Thyroid gland (tissue), 4 donors: Measurements from ENCODE around the gene DNAH1. TPM values are rescaled to one million over a fixed set of nuclear protein-coding genes. Genes with fewer than 3 reads are reported as not detected.

Experiments
- DNase-seq, 2 donors: peaks; one replicate each; pipeline ENCODE4 v3.0.0-alpha.2; 2019
- H3K27ac ChIP-seq, 3 donors: fragments of 200-600 bp; sonication (generic); 1 replicate in 2 of 3; 2 replicates in 1 of 3; pipeline ENCODE4 v1.5.1; 2016 to 2019; ENCODE audit warnings: mild to moderate bottlenecking in 1 of 3, moderate library complexity in 1 of 3
- H3K27me3 ChIP-seq: fragments of 200-600 bp; sonication (generic); one replicate; pipeline ENCODE4 v1.5.1; 2019
- H3K36me3 ChIP-seq, 2 donors: fragments of 200-600 bp; sonication (generic); one replicate each; pipeline ENCODE4 v1.5.1; 2016 to 2019
- H3K4me1 ChIP-seq, 2 donors: fragments of 200-600 bp; sonication (generic); one replicate each; pipeline ENCODE4 v1.5.1; 2017 to 2019
- H3K4me3 ChIP-seq, 3 donors: fragments of 200-600 bp; sonication (generic); replicated peaks in 1 of 3; 1 replicate in 2 of 3; 2 replicates in 1 of 3; pipeline ENCODE4 v1.5.1; 2016; ENCODE audit warnings: mild to moderate bottlenecking in 1 of 3
- H3K9me3 ChIP-seq: fragments of 200-600 bp; sonication (generic); one replicate; pipeline ENCODE4 v1.5.1; 2017
- POLR2A ChIP-seq, 2 donors: fragments of 450-650 bp; IDR thresholded peaks; one replicate each; pipeline ENCODE4 v1.6.1; 2017; ENCODE audit warnings: antibody characterized with exemption in 2 of 2, mild to moderate bottlenecking in 2 of 2, moderate library complexity in 1 of 2
- WGBS, 2 donors: methylation state at CpG; one replicate each; pipeline ENCODE4 v1.1.5; 2017; 5-methylcytosine and 5-hydroxymethylcytosine counted together
- intact Hi-C: fragments of 100-400 bp; cut with DNase I; formaldehyde crosslinking; loops from one replicate; pipeline ENCODE4 v1.15.1; 2023
- total RNA-seq, 4 donors: library from RNA; depleted of rRNA; stranded (reverse); fragments of >200 nt; gene quantifications; one replicate each; pipeline ENCODE4 v1.2.3, GENCODE V29; 2016
- TF ChIP-seq, protein P1 (sequence below), 6 experiments: fragments of 200-600 bp in 3 of 6; fragments of 450-650 bp in 3 of 6; sonication (generic) in 3 of 6; IDR thresholded peaks; one replicate each; pipeline ENCODE4 v1.5.1; 2016 to 2019; ENCODE audit warnings: antibody characterized with exemption in 6 of 6, mild to moderate bottlenecking in 2 of 6, inconsistent platforms in 1 of 6, moderate library complexity in 1 of 6

Gene DNAH1
- total RNA-seq, 4 donors from 2014 or later: 4.6 to 14.2 (median 7.5) TPM

DNA sequence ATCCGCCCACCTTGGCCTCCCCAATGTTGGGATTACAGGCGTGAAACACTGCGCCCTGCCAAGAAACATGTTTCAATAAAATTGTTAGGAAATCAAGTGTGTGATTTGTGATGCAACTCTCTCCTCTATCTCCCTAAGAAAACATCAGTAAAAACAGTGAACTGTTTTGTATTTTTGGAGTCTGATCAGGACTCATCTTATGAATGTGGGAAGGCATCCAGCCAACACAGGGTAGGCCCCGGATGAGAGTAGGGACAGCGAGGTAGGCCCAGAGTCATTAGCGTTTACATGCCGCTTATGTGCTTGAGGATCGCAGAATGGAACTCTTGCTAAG lies 29.4 kb upstream of the DNAH1 start:
- DNase-seq: peak; percentile 51 to 81
- Histone ChIP-seq H3K4me3 (peak overlapping the region in 2 of 3 donors; percentile 46 to 74), H3K27me3 (no peaks in the 10 kb centered on the region), H3K27ac (peak overlapping the region; percentile 91 to 98 (median 97)), H3K36me3 (peaks cover 0 to 2% of the 10 kb centered on the region in 2 donors), H3K9me3 (no peaks in the 10 kb centered on the region), H3K4me1 (peaks cover 17 to 37% of the 10 kb centered on the region in 2 donors)
- TF ChIP-seq POLR2A (IDR thresholded peaks at IDR 0.05): no peak
- TF ChIP-seq, protein P1, sequence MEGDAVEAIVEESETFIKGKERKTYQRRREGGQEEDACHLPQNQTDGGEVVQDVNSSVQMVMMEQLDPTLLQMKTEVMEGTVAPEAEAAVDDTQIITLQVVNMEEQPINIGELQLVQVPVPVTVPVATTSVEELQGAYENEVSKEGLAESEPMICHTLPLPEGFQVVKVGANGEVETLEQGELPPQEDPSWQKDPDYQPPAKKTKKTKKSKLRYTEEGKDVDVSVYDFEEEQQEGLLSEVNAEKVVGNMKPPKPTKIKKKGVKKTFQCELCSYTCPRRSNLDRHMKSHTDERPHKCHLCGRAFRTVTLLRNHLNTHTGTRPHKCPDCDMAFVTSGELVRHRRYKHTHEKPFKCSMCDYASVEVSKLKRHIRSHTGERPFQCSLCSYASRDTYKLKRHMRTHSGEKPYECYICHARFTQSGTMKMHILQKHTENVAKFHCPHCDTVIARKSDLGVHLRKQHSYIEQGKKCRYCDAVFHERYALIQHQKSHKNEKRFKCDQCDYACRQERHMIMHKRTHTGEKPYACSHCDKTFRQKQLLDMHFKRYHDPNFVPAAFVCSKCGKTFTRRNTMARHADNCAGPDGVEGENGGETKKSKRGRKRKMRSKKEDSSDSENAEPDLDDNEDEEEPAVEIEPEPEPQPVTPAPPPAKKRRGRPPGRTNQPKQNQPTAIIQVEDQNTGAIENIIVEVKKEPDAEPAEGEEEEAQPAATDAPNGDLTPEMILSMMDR (IDR thresholded peaks at IDR 0.05): no peak
- WGBS, 2 donors: 64 to 71% methylated on average over 8 of the region's 8 CpGs
- intact Hi-C loops: no loop called here

DNA sequence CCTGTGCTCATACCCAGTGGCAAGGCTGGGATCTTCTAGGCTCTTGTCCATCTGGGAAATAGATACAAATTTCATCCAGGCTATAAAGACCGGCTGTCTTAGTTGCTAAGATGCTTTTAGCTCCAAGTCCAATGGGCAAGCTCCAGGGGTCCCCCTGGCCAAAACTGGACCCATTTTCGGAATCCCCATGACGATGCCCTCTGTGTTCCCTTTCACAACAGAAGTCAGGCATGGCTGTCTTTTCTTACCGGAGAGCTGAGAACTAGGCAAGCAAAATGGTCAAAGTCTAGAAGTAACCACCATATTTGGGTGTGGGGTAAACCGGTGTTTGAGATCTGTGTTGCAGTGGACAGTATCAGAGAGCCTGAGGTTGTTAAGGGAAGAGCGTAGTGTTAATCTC lies 27.4 kb upstream of the DNAH1 start:
- no peaks in the 10 kb centered on the region for H3K27me3 ChIP-seq
- WGBS, 2 donors: 94 to 99% methylated on average over 6 of the region's 6 CpGs
- peaks cover 17 to 30% of the 10 kb centered on the region in 2 donors for H3K4me1 ChIP-seq
- H3K9me3 ChIP-seq: no peaks in the 10 kb centered on the region
- intact Hi-C loops: no loop called here
- H3K36me3 ChIP-seq: peaks cover 5 to 6% of the 10 kb centered on the region in 2 donors
- H3K4me3 ChIP-seq: peak overlapping the region in 2 of 3 donors; percentile 46 to 74
- peak overlapping the region in 1 of 3 donors; percentile 97 for H3K27ac ChIP-seq
- DNase-seq: no peak
- TF ChIP-seq, protein P1 (IDR thresholded peaks at IDR 0.05): no peak
- no peak for TF ChIP-seq POLR2A (IDR thresholded peaks at IDR 0.05)

DNA sequence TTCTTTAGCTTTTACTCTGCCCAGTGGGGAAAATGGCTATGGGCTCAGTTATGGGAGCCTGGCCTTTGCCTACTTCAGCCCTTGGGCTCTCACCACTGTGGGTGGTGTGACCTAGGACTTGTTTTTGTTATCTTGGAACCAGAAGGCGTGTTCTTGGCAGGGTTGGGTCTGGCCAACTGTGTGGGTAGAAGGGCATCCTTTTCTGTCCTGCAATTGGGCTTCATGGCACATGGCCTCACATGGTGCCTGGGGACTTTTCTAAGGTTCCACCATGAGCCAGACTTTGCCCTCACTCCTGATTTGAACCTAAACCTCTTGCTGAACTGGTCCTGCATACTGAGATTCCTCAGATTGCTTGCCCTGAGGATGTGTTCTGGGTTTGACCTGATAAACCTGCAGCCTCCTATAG lies 26.8 kb upstream of the DNAH1 start:
- Histone ChIP-seq H3K4me3 (no peak overlapping the region), H3K27me3 (no peaks in the 10 kb centered on the region), H3K4me1 (peaks cover 17 to 30% of the 10 kb centered on the region in 2 donors), H3K27ac (no peak overlapping the region), H3K9me3 (no peaks in the 10 kb centered on the region), H3K36me3 (peaks cover 5 to 6% of the 10 kb centered on the region in 2 donors)
- TF ChIP-seq POLR2A (IDR thresholded peaks at IDR 0.05): no peak
- TF ChIP-seq, protein P1 (IDR thresholded peaks at IDR 0.05): no peak
- WGBS, 2 donors: 93 to 100% methylated on average over 1 of the region's 1 CpG
- DNase-seq: no peak
- intact Hi-C loops: no loop called here

DNA sequence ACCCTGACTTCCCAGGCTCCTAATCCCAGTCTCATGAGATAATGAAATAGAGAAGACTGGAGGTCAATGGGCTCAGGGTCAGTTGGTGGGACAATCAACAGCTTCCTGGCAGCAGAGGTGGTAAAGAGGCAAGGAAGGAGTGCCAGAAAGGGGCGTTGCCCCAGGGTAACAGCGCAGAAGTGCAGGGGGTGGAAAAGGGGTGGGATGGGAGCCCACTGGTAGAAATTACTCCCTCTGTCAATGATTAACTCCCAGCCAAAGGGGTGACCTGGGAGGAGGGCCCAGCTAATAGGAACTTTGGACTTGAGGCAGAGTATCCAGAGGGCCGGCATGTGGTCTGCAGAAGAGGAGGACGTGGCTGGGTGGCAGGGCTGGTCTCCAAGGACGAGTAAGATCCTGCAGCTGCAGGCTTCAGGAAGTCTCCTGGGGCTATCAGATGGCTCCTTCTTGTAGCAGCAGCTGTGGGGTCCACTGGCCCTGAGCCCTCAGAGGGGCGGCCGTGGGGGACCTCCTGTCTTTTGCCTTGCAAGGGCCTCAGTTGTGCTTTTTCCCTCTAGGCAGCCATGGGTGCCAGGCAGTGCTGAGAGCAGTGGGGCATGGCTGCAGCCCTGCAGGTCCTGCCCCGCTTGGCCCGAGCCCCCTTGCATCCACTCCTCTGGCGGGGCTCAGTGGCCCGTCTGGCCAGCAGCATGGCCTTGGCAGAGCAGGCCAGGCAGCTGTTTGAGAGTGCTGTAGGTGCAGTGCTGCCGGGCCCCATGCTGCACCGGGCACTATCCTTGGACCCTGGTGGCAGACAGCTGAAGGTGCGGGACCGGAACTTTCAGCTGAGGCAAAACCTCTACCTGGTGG lies 26.1 kb upstream of the DNAH1 start:
- 90 to 93% methylated on average over 10 to 13 of the region's 15 CpGs for WGBS, 2 donors
- intact Hi-C loops: loop anchor here (5.0 kb wide), 2 partner anchors 52 to 53 kb away; partner anchors contain the start of gene TWF2
- H3K27ac ChIP-seq: no peak overlapping the region
- H3K4me1 ChIP-seq: peaks cover 17 to 29% of the 10 kb centered on the region in 2 donors
- no peaks in the 10 kb centered on the region for H3K27me3 ChIP-seq
- no peak for TF ChIP-seq POLR2A (IDR thresholded peaks at IDR 0.05)
- TF ChIP-seq, protein P1 (IDR thresholded peaks at IDR 0.05): no peak
- no peaks in the 10 kb centered on the region for H3K9me3 ChIP-seq
- H3K36me3 ChIP-seq: peaks cover 5 to 6% of the 10 kb centered on the region in 2 donors
- no peak overlapping the region for H3K4me3 ChIP-seq
- DNase-seq: no peak
